ENCODE data around the gene ZGPAT. TPM values are rescaled to one million over a fixed set of nuclear protein-coding genes. Genes with fewer than 3 reads are reported as not detected.

Gene ZGPAT
- total RNA-seq, 1 donor from 2014 or later = 25.5 TPM

DNA sequence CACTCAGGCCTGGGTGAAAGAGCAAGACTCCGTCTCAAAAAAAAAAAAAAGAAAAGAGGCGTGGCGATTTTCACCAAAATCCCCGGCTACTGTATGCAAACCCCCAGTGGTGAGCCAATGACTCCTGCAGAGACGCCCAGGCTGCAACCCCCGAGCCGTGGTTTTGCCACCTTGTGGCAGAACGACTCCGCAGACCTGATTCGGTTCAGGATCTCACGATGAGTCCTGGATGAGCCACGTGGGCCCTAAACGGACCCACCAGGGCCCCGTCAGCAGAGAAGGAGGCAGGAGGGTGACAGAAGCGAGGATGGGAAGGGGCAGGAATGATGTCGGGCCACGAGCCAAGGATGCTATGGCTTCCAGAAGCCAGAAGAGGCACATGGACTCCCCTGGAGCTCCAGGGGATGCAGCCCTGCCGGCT is 74.2 kb downstream of the ZGPAT start:
- H3K27me3 ChIP-seq (ENCODE audit: control insufficient read depth, insufficient read depth, low read length) = no peaks in the 10 kb centered on the region
- H3K36me3 ChIP-seq (ENCODE audit: control insufficient read depth, insufficient read depth, low read length) = no peaks in the 10 kb centered on the region
- FAIRE-seq (no peak), DNase-seq (ENCODE audit: low read depth) (no peak)
- TF ChIP-seq, protein P1, sequence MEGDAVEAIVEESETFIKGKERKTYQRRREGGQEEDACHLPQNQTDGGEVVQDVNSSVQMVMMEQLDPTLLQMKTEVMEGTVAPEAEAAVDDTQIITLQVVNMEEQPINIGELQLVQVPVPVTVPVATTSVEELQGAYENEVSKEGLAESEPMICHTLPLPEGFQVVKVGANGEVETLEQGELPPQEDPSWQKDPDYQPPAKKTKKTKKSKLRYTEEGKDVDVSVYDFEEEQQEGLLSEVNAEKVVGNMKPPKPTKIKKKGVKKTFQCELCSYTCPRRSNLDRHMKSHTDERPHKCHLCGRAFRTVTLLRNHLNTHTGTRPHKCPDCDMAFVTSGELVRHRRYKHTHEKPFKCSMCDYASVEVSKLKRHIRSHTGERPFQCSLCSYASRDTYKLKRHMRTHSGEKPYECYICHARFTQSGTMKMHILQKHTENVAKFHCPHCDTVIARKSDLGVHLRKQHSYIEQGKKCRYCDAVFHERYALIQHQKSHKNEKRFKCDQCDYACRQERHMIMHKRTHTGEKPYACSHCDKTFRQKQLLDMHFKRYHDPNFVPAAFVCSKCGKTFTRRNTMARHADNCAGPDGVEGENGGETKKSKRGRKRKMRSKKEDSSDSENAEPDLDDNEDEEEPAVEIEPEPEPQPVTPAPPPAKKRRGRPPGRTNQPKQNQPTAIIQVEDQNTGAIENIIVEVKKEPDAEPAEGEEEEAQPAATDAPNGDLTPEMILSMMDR (IDR thresholded peaks at IDR 0.05; ENCODE audit: insufficient read depth, low read length, severe bottlenecking) = no peak
- H3K4me3 ChIP-seq (ENCODE audit: low read depth, low read length) = no peak overlapping the region

DNA sequence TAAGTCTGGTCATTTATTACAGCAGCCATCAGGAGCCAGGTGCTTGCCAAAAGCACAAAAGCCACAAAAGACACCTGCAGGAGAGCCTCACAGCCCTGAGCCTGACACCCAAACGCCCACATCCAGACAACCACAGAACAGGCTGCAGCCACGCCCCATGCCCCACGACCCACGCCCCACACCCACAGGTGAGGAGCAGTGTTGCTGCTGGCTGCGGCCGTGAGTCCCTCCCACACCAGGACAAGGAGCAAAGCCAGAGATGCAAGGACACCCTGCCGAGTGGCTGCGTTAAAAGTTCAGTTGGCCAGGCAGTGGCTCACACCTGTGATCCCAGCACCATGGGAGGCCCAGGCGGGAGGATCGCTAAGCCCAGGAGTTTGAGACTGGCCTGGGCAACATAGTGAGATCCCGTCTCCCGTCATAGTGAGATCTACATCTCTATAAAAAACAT is 74.7 kb downstream of the ZGPAT start:
- TF ChIP-seq, protein P1 (IDR thresholded peaks at IDR 0.05; ENCODE audit: insufficient read depth, low read length, severe bottlenecking) = no peak
- no peaks in the 10 kb centered on the region for H3K36me3 ChIP-seq (ENCODE audit: control insufficient read depth, insufficient read depth, low read length)
- DNase-seq (ENCODE audit: low read depth) = no peak
- FAIRE-seq = no peak
- no peak overlapping the region for H3K4me3 ChIP-seq (ENCODE audit: low read depth, low read length)
- H3K27me3 ChIP-seq (ENCODE audit: control insufficient read depth, insufficient read depth, low read length) = no peaks in the 10 kb centered on the region

DNA sequence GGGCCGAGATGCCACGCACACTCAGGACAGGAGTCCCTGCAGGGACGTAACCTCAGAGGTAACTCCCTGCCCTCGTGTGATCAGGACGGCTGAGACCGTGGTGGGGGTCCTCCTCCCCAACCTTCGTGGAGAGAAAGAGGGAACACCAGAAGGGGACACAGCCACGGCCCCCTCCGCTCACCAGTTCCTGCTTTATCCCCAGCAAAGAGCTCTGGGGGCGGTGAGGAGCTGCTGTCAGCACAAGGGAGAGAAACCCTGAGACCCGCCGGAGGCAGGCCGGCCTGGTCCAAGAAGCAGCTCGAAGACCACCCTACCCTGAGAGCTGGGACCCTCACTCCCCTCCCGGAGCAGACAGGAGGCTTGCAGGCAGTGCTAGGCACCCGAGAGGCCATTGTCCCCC is 76.1 kb downstream of the ZGPAT start:
- Histone ChIP-seq H3K4me3 (ENCODE audit: low read depth, low read length) (no peak overlapping the region), H3K27me3 (ENCODE audit: control insufficient read depth, insufficient read depth, low read length) (no peaks in the 10 kb centered on the region), H3K36me3 (ENCODE audit: control insufficient read depth, insufficient read depth, low read length) (no peaks in the 10 kb centered on the region)
- no peak for FAIRE-seq
- DNase-seq (ENCODE audit: low read depth) = no peak
- TF ChIP-seq, protein P1 (IDR thresholded peaks at IDR 0.05; ENCODE audit: insufficient read depth, low read length, severe bottlenecking) = no peak

DNA sequence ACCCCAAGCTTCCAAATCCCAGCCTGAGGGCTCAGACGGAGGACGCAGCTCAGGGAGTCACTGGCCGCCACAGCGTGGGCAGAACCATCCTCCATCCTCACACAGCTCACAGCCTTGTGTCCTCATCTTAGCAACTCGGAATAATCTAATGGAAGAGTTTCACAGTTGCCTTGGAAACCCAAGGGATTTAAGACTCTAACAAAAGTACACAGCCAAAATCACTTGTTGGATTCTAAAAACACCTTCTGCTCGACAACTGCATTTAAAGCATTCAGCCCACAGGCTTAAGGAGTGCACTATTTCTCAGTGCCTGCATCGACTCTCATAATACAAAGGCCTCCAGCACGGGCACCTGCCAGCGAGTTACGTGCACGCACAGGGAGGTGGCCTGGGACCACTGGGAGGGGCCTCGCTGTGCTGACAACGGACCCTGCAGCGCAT is 77.9 kb downstream of the ZGPAT start:
- Histone ChIP-seq H3K4me3 (ENCODE audit: low read depth, low read length) (no peak overlapping the region), H3K27me3 (ENCODE audit: control insufficient read depth, insufficient read depth, low read length) (no peaks in the 10 kb centered on the region), H3K36me3 (ENCODE audit: control insufficient read depth, insufficient read depth, low read length) (no peaks in the 10 kb centered on the region)
- TF ChIP-seq, protein P1 (IDR thresholded peaks at IDR 0.05; ENCODE audit: insufficient read depth, low read length, severe bottlenecking) = no peak
- DNase-seq (ENCODE audit: low read depth) (no peak), FAIRE-seq (no peak)

Other genes starting within 250 kb of the ZGPAT start
- gene KCNQ2, start 235.4 kb upstream of the ZGPAT start, total RNA-seq = not detected in 2 replicates
- 1.1 and 1.9 TPM in 2 replicates for gene EEF1A2, start 209.0 kb upstream of the ZGPAT start, total RNA-seq
- gene PPDPF, start 187.3 kb upstream of the ZGPAT start, total RNA-seq = 21.9 and 35.6 TPM in 2 replicates
- 59.5 and 107 TPM in 2 replicates for gene PTK6, start 170.7 kb upstream of the ZGPAT start, total RNA-seq
- 0.13 and 0.79 TPM in 2 replicates for gene SRMS, start 160.3 kb upstream of the ZGPAT start, total RNA-seq
- 0.26 and 0.90 TPM in 2 replicates for gene FNDC11, start 153.9 kb upstream of the ZGPAT start, total RNA-seq
- gene HELZ2, start 133.8 kb upstream of the ZGPAT start, total RNA-seq = 13.7 and 30.6 TPM in 2 replicates
- 13.2 and 13.8 TPM in 2 replicates for gene GMEB2, start 80.9 kb upstream of the ZGPAT start, total RNA-seq
- 0.26 TPM in 1 of 2 replicates, not detected in the other for gene STMN3, start 54.6 kb upstream of the ZGPAT start, total RNA-seq
- gene RTEL1, start 49.7 kb upstream of the ZGPAT start, total RNA-seq = 4.5 and 5.8 TPM in 2 replicates
- 4.9 and 7.1 TPM in 2 replicates for gene TNFRSF6B, start 11.4 kb upstream of the ZGPAT start, total RNA-seq
- 49.2 and 55.5 TPM in 2 replicates for gene ARFRP1, start 63 bp upstream of the ZGPAT start, total RNA-seq
- 0.53 and 2.0 TPM in 2 replicates for gene LIME1, start 28.6 kb downstream of the ZGPAT start, total RNA-seq
- gene SLC2A4RG, start 31.7 kb downstream of the ZGPAT start, total RNA-seq = 14.0 and 21.8 TPM in 2 replicates
- gene ZBTB46, start 123.2 kb downstream of the ZGPAT start, total RNA-seq = 0.53 and 2.0 TPM in 2 replicates
- not detected in 2 replicates for gene ABHD16B, start 153.5 kb downstream of the ZGPAT start, total RNA-seq
- gene TPD52L2, start 157.2 kb downstream of the ZGPAT start, total RNA-seq = 172 and 184 TPM in 2 replicates
- 120 and 121 TPM in 2 replicates for gene DNAJC5, start 187.1 kb downstream of the ZGPAT start, total RNA-seq
- gene UCKL1, start 248.4 kb downstream of the ZGPAT start, total RNA-seq = 16.8 and 19.0 TPM in 2 replicates